Daoy (cell line): ENCODE data around the gene AMTN. TPM values are rescaled to one million over a fixed set of nuclear protein-coding genes. Genes with fewer than 3 reads are reported as not detected.
"Not testable (repeated sequence)": the region's sequence is repeated elsewhere in the genome, so short reads cannot be mapped to it uniquely, and the experiment has no call there.

Source experiments
- DNase-seq: peaks from one replicate; pipeline ENCODE4 v3.0.0-alpha.2; 2015; ENCODE audit warnings: low read depth
- total RNA-seq: library from RNA; depleted of rRNA; stranded (reverse); fragments of >200 nt; shearing (Covaris generic); gene quantifications from 2 replicates; pipeline ENCODE4 v1.2.3, GENCODE V29; 2014; rRNA removed

Gene AMTN, protein sequence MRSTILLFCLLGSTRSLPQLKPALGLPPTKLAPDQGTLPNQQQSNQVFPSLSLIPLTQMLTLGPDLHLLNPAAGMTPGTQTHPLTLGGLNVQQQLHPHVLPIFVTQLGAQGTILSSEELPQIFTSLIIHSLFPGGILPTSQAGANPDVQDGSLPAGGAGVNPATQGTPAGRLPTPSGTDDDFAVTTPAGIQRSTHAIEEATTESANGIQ
- total RNA-seq = 98.3 and 106 TPM in 2 replicates

DNA sequence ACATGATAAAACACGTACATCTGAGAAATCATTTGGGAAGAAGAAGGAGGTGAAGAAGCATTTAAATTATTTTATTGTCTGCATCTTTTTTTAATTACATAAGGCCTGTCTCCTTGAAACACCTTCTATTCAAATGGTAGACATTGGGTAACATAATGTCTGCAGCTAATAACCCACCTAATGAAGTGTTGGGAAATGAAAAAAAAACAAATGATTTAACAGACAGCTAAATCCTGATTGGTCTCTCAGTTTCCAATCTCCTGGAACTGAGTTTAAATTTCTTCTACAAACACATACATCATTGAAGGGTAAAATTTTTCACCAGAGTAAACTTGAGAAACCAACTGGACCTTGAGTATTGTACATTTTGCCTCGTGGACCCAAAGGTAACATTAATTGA, at the start of gene AMTN:
Gene AMTN (plus strand): TSS at position 301 of the 400 bp plus-strand sequence. CDS start 209 bp downstream, outside the sequence.
- no peak for DNase-seq

DNA sequence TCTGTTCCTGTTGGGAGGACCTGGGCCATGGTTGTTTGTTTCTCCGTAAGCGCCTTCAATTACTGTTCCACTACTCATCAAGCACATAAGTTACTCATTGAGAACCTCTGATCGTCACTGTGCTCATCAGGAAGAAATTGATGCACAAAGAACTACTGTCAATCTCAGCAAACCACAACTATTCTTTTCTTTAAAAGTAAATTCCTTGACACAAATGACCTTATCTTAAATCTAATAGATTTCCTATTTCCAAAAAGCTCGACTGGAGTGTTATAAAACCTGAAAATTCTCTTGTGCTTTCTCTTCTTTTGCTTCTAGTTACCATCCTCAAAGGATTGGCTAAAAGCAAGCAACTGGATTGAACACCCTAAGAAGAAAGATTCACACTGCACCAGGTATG, 46.5 kb upstream of the AMTN start, which contains the start of gene MUC7:
Gene MUC7 (plus strand): TSS at position 301 of the 400 bp plus-strand sequence. CDS start 1,825 bp downstream, outside the sequence.
- DNase-seq = no peak

DNA sequence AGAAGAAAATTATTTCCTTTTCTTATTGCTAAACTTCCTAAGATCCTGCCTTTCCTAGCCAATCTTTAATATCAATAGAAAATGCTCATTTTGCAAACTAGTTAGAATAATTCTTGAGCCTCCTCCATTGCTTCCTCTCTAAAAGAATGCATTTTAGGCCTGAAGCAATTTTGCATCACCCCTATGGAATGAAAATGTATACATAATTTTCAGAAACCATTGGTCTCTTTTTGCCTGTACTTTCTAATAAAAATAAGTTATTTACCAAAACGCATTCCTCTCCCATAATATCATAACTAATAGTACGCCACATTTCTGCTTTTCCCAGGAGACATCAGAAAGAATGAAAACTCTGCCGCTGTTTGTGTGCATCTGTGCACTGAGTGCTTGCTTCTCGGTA, 44.7 kb upstream of the AMTN start:
- DNase-seq = no peak

DNA sequence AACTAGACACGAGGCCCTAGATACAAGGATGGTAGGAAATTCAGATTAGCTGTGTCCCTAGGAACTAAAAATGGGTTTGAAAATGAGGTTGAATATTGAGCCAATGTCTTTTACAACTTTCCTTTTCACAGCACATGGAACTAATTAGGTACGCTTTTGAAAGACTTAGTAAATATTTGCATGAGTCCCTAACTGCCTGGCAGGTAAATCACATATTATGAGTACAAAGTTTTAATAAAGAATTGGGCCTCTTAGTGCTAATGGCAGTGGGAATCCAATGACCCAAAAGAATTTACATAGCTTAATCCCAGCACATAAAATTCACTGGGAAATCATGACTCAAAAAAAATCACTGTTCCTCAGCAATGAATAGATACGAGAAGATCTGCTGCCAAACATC, 29.6 kb upstream of the AMTN start:
- no peak for DNase-seq

DNA sequence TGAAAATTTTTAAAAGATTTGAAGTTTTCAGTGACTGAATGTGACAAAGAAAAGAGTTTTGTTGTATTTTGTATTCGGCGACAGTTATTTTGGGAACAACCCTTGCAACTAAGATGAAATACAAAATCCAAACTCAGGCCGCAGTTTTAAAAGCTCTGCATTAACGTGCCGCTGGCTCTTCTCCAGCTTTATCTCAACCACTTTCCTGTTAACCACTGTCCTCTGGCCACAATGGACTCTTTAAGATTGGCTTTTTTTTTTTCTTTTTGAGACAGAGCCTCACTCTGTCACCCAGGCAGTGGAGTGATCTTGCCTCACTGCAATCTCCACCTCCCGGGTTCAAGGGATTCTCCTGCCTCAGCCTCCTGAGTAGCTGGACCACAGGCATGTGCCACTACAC, 22.1 kb upstream of the AMTN start:
- no peak for DNase-seq

DNA sequence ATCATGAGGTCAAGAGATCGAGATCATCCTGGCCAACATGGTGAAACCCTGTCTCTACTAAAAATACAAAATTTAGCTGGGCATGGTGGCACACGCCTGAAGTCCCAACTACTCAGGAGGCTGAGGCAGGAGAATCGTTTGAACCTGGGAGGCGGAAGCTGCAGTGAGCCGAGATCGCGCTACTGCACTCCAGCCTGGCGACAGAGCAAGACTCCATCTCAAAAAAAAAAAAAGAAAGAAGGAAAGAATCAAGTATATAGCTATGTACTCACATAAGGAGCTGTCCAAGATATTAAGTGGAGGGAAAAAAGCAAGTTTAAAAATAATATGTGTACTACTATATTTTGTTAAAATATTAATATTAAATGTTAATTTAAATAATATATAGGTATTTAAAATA, 16.5 kb upstream of the AMTN start:
- DNase-seq = not testable (repeated sequence)

DNA sequence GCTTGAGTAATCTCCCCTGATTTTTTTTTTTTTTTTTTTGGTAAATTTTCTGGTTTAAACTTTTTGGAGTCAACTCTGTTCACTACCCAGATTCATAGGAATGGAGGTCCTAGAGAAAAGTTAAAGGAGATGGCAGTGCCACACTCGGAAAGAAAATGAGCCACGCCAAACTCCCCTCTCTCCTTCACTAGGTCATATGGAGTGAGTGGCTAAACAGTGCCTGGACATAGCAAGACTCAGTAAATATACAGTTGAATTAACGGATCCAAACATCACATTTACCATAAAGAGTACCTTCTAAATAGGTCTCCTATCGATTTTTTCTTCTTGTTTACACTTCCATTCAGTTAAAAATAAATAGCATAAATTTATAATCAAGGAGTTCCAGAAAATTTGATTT, 13.6 kb upstream of the AMTN start:
- no peak for DNase-seq

DNA sequence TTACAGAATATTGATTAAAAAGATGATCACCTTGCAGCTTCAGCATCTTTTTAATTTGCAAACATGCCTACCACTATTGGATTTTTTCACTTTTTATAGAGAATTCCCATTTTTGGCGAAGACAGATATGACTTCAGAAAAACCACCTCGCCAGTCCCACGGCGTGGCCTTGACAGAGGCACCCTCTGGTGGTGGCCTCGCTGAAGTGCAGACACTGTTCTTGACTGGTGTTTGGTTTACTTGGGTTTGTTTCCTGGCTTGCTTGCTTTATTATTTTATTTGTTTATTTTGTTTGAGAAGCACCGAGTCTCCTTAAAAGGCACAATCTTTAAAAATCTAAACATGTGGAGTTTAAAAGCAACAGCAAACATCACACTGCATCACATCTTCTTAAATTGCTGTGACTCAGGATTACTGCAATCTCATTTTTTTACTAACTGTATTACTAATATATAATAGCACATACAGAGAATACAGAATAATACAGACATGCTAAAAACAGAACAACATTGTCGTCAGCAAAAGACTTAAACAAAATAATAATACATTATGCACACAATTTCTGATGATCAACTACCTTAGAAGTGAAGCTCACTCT, 13.1 kb upstream of the AMTN start:
- peak; percentile 42 for DNase-seq

DNA sequence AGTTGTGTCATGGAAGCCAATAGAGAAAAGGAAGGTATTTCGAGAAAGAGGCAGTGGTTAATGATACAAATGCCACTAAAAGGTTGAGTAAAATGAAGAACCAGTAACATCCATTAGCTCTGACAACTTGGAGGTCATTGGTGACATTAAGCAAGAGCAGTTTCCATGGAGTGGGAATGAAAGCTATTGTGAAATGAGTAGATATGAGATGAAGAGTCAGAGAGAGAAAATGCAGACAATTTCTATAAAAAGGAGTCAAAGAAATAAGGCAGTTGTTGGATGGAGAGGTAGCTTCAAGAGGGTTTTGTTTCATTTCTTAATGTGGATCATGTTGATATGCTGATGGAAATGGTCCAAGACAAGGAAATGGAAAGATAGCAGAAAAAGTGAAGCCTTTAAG, 9.6 kb upstream of the AMTN start:
- DNase-seq = no peak

DNA sequence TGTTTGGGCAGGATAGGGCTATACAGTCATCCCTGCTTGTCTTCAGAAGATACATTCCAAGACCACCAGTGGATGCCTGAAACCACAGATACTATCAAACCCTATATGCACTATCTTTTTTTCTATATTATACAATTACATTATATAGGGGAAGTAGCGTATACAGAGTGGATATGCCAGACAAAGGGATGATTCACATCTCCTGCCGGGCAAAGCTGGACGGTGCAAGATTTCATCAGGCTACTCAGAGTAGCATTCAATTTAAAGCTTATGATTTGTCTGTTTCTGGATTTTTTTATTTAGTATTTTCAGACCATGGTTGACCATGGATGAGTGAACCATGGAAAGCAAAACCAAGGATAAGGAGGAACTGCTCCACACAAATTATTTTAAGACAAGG, 7.0 kb upstream of the AMTN start:
- peak; percentile 25 for DNase-seq

DNA sequence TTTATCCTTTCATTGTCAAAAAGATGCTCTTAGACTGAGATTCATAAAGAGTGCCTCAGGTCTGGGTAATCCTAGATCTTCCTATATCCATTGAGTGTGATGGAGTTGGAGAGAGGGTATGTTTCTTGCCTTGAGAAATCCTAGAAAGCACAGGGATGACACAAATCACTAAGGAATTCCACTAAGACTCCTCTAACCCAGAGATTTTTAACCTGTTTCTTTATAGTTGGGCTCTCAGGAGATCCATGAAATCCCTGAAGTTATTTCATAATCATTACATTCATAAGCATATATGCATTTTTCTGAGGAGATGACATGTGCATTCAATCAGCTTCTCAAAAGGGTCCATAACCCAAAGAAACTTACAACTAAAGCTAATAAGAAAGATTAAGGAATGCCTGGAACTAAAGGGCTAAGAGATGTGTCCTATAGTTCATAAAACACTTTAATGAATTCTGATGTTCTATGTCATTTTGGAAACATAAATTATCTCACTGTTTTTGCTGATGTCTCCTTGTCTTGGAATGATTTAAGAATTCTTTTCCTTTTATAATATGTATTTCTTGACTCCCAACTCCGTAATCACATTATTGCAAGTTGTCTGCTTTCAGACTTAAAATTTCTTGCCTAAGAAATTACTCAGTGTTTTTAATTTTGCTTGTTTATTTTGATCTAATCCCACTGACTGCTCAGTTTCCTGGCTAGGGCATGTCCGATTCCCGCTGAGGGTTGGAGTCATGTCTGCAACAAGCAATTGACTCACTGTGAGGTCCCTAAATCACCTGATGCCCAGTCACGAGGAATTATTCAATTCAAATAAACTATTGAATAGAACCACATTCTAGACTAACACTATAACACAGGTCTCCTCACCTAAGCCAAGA, 2.8 kb upstream of the AMTN start:
- peak; percentile 75 for DNase-seq

DNA sequence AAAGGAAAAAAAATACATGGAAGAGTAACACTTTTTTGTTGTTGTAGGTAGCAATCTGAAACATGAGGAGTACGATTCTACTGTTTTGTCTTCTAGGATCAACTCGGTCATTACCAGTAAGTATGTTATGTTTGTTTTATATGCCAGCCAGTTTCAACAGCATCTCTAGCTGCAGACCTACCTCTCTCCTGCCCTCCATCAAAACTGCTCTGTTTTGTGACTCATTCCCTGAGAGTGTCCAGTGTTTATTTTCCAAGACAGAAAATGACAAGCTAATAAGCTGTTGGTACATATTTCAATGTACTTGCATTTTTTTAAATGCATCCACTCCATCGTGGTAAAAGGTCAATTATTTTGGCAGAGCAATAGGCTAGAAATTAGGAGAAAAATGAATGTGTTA, 347 bp downstream of the AMTN start:
- DNase-seq = peak; percentile 41

DNA sequence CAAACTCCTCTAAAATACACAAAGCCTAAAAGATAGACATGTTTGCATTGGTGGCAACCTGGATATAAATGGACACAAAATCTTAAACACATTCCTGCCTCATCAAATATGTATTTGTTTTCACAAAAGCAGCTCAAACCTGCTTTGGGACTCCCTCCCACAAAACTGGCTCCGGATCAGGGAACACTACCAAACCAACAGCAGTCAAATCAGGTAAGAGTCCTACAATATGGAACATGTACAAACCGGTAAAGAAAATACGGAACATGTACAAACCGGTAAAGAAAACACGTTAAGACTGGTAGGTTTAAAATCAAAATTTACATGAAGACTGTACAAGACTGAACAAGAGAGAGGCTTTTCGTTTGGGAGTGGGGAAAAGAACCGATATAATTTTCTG, 4.3 kb downstream of the AMTN start:
- no peak for DNase-seq

DNA sequence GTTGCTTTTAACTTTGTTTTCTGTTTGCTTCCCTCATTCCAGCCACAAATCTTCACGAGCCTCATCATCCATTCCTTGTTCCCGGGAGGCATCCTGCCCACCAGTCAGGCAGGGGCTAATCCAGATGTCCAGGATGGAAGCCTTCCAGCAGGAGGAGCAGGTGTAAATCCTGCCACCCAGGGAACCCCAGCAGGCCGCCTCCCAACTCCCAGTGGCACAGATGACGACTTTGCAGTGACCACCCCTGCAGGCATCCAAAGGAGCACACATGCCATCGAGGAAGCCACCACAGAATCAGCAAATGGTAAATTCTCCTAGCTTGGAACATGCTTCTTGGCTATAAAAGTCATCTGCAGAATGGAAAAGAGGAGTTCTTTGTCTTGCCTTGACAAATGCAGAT, 12.6 kb downstream of the AMTN start:
- no peak for DNase-seq

DNA sequence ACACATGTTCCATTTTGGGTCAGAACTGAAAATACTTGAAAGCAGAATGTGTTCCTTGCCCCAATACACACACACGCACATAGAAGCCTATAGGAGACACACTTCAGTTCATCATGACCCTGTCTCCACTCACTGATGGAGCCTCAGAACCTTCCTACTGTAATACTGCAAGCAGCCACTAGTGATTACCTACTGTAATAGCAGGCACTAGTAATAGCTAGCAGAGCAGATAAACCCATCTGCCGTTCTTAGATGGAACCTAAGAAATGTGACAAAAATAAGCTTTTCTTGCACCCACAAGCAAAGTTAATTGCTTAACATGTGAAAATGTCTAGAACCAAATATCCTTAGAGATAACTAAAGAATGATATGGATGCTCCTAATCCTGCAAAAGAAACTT, 13.6 kb downstream of the AMTN start:
- no peak for DNase-seq

DNA sequence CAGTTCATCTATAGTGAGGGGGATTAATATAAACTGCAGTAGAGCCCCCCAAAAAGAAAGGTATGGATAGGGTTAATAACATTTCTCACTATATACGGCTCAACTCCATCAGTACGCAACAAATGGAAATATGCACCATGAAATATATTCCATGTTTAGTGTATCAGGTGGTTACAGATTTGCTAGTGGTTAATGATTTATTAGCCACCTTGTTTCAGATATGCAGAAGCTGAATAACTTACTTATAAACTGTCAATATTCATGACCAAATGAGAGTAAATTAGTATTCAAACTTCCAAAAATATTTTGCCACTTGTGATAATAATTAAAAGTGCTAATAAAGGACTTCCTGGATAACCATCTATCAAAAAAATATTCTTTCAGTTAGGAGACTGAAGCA, 14.8 kb downstream of the AMTN start:
- DNase-seq = no peak

DNA sequence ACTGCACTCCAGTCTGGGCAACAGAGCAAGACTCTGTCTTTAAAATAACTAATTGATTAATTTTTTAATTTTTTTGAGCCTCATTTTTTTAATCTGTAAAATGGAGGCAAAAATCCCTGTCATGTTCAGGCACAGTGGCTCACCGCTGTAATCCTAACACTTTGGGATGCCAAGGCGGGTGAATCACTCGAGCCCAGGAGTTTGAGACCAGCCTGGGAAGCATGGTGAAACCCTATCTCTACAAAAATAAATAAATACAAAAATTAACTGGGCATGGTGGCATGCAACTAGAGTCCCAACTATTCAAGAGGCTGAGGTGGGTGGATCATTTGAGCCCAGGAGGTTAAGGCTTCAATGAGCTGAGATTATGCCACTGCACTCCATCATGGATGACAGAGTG, 15.4 kb downstream of the AMTN start:
- DNase-seq = peak; percentile 57

DNA sequence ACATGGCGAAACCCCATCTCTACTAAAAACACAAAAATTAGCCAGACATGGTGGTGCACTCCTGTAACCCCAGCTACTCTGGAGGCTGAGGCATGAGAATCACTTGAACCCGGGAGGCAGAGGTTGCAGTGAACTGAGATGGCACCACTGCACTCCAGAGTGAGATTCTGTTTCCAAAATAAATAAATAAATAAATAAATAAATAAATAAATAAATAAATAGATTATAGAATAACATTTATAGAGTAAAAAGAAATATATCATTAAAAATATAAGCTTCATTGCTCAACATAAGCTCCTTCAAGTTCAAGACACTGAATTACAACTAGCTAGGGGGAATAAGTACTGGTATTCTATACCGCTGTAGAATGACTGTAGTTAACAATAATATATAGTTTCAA, 16.5 kb downstream of the AMTN start:
- not testable (repeated sequence) for DNase-seq

DNA sequence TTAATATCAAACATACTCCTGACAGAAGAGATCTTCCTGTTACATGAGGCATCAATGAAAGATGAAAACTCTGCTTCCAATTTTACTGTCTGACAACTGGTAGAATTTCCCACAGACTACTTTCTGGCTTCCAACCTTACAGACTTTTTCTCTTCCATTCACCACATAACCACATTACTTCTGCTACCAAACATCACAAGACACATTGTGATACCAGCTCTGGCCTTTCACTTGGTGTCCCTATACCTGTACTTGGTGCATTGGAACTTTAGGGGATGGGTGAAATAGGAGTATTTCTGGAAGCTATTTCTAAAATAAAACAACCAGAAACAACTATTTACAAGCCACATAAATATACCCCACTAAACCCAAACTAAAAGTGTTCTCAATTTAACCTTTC, 20.5 kb downstream of the AMTN start:
- DNase-seq = no peak

DNA sequence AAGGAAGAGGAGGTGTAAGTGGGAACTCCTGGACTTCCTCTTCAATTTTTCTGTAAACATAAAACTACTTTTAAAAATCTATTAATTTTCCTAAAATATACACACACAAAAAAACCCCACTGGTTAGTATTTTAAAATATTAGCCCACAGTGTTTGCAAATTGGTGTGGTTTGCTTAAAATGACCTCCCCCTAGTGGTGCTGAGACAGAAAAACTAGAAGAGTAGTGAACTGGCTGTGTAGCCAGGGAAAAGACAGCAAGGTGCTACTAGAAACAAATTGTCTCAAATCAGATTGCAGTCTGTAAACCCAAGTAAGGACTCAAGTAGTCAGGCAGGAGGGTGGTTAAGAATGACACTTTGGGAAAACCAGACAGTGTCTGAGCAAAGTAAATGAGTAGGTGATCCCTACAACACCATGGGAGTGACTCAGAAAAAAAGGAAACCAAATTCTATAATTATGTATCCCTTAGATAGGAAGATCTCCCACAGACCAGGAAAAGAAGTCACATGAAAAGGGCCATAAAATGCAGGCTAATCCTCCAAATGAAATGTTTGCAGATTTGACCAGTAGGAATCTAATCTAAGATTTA, 26.0 kb downstream of the AMTN start:
- DNase-seq = peak; percentile 42

DNA sequence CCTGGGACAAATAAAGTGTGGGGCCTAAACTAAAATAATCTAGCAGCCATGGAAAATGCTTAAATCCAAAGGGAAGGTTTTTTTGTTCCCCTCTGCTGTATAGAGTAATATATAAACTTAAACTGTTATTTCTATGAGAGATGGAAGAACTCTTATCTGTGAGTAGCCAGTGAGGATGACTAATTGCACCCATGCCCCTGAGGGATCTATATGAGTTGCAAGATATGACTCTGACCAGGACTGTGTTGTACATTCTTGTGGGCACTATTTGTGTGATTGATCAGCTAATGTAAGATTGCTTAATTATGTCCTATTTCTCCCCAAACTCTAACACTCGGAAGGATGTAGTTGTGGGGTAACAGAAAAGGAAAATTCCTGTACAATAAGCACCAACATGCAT, 38.5 kb downstream of the AMTN start:
- DNase-seq = peak; percentile 44

DNA sequence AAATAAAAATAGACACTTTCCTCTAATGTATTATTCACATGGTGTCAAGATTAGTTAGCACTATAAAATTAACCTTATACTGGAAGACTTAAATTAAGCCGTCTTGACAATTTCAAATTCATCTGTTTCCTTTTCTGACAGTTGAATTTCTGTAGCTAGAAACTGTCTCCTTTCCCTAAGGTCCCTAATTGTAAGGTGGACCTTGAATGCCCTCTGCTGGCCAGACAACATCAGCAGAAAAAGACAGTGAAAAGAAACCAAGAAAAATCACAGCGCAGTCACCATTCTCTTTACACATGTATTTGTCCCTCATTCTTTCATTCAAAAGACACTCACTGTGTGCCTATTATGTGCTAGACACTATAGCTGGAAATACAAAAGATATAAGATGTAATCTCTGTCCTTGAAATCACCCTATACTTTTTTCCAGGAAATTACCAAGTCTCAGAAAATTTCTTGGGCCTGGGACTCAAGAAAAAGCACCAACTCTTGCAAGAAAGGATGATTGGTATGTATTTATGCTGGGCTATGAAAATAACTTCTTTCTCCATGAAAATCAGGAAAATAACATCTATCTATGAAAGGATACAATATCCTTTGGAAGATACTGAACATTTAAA, 41.0 kb downstream of the AMTN start:
- peak; percentile 40 for DNase-seq
